Panc1 (cell line): ENCODE data around the gene MAPKAPK3. TPM values are rescaled to one million over a fixed set of nuclear protein-coding genes. Genes with fewer than 3 reads are reported as not detected.

Experiments
- ATAC-seq: fragments of 200-7000 bp; cut with Tn5 transposase; 2 replicates; pipeline ENCODE4 v1.9.1; 2020; ENCODE audit warnings: mild to moderate bottlenecking, moderate library complexity
- BruUV-seq: library from RNA; stranded (reverse); fragments of 400-500 nt; replicated peaks from 2 replicates; lab custom pipeline; 2021; lab: Mats Ljungman, UMichigan
- CTCF ChIA-PET: fragments of 300-600 bp; sonication (Branson Sonifier 250); formaldehyde crosslinking; loops from one replicate; lab custom pipeline; 2022; ENCODE audit warnings: antibody characterized with exemption; lab: Charles Lee
- POLR2A ChIA-PET: fragments of 300-600 bp; sonication (Branson Sonifier 250); formaldehyde crosslinking; loops from one replicate; lab custom pipeline; 2022; ENCODE audit warnings: antibody characterized with exemption; lab: Charles Lee
- DNase-seq: peaks from one replicate; pipeline ENCODE4 v3.0.0-alpha.2; 2010; ENCODE audit warnings: low read depth, low spot score
- H3K27ac ChIP-seq: 2 replicates; pipeline ENCODE4 v1.5.1; 2011; ENCODE audit warnings: mild to moderate bottlenecking, low read length, inconsistent platforms
- H3K27me3 ChIP-seq: fragments of 200-500 bp; sonication (Bioruptor generic); 2 replicates; pipeline ENCODE4 v1.6.0; 2014; ENCODE audit warnings: low read length, inconsistent platforms; ENCODE audit not compliant: control insufficient read depth, insufficient read depth
- H3K36me3 ChIP-seq: fragments of 200-500 bp; sonication (Bioruptor generic); 2 replicates; pipeline ENCODE4 v1.5.1; 2014; ENCODE audit warnings: inconsistent platforms, mild to moderate bottlenecking, low read length, moderate library complexity; ENCODE audit not compliant: control insufficient read depth, insufficient read depth
- H3K4me1 ChIP-seq: 2 replicates; pipeline ENCODE4 v1.5.1; 2011; ENCODE audit warnings: inconsistent platforms, mild to moderate bottlenecking, low read length, moderate library complexity; ENCODE audit not compliant: control insufficient read depth, insufficient read depth
- H3K4me3 ChIP-seq, 2 experiments: 2 replicates each; pipeline ENCODE4 v1.5.1; 2011 to 2012; ENCODE audit warnings: low read depth in 2 of 2, low read length in 2 of 2, mild to moderate bottlenecking in 2 of 2, inconsistent platforms in 1 of 2, moderate library complexity in 1 of 2
- H3K9me3 ChIP-seq: fragments of 200-500 bp; sonication (Bioruptor generic); 2 replicates; pipeline ENCODE4 v1.5.1; 2014; ENCODE audit warnings: low read depth, mild to moderate bottlenecking, inconsistent platforms, low read length, moderate library complexity; ENCODE audit not compliant: control insufficient read depth, insufficient read depth
- POLR2AphosphoS5 ChIP-seq: IDR thresholded peaks from 2 replicates; pipeline ENCODE4 v1.6.1; 2012; ENCODE audit warnings: mild to moderate bottlenecking, low read depth, low read length, moderate library complexity
- REST ChIP-seq, 2 experiments: IDR thresholded peaks; 2 replicates each; pipeline ENCODE4 v1.6.1; 2011 to 2012; ENCODE audit warnings: low read depth in 2 of 2, control low read depth in 1 of 2, low read length in 1 of 2, mild to moderate bottlenecking in 1 of 2, moderate library complexity in 1 of 2; ENCODE audit not compliant: insufficient read depth in 1 of 2
- SIN3A ChIP-seq: IDR thresholded peaks from 2 replicates; pipeline ENCODE4 v1.6.1; 2012; ENCODE audit warnings: low read depth, mild to moderate bottlenecking, low read length, moderate library complexity, borderline replicate concordance; ENCODE audit not compliant: insufficient read depth
- TCF7L2 ChIP-seq: IDR thresholded peaks from 2 replicates; pipeline ENCODE4 v1.6.1; 2011; ENCODE audit warnings: mild to moderate bottlenecking, low read depth, low read length, inconsistent platforms
- in situ Hi-C: cut with HindIII; loops from 2 replicates; pipeline ENCODE4 v1.10.0; 2016; ENCODE audit warnings: low sequenced_read_pairs, low pct_unique_long_range_greater_than_20kb
- intact Hi-C: fragments of 100-400 bp; cut with micrococcal nuclease; formaldehyde crosslinking; loops from one replicate; pipeline ENCODE4 v1.10.0; 2022; ENCODE audit not compliant: unreplicated experiment
- total RNA-seq: library from RNA; stranded (reverse); gene quantifications from one replicate; pipeline ENCODE4 v1.2.1, GENCODE V29; 2021; ENCODE audit not compliant: unreplicated experiment
- TF ChIP-seq, protein P1 (sequence below): fragments of 450-650 bp; IDR thresholded peaks from 2 replicates; pipeline ENCODE4 v1.5.1; 2017; ENCODE audit warnings: mild to moderate bottlenecking

Gene MAPKAPK3
- total RNA-seq, 1 experiment from 2014 or later = 14.8 TPM

- no peaks in the 10 kb centered on the region for H3K27me3 ChIP-seq
- CTCF ChIA-PET = interaction anchor here (0.7 kb wide), 1 partner anchor 172 kb away, joined by 9 read pairs; no protein-coding TSS in a partner anchor
These were observed 4.6 kb upstream of the MAPKAPK3 start for GRCh38 chr3:50612234-50612882.

GRCh38 chr3:50612970-50613846 is 3.7 kb upstream of the MAPKAPK3 start:
- no TSS peak for BruUV-seq
- intact Hi-C loops (loop anchor here (1.0 to 5.0 kb wide), 2 partner anchors 41 to 176 kb away; no protein-coding TSS in a partner anchor), in situ Hi-C loops (no loop called here)
- ChIA-PET POLR2A (no interaction called here), CTCF (no interaction called here)
- no peaks in the 10 kb centered on the region for H3K27me3 ChIP-seq
- H3K27ac ChIP-seq = no peak overlapping the region
- DNase-seq = no peak
- no peaks in the 10 kb centered on the region for H3K36me3 ChIP-seq
- no peaks in the 10 kb centered on the region; the same call in 1 of the 2 replicates for H3K4me1 ChIP-seq
- no peaks in the 10 kb centered on the region for H3K9me3 ChIP-seq
- H3K4me3 ChIP-seq = no peak overlapping the region
- ATAC-seq = no peak
- no peak for TF ChIP-seq REST (IDR thresholded peaks at IDR 0.05; ENCODE audit: insufficient read depth in 1 of 2, low read depth in 2 of 2, low read length in 1 of 2)
- TF ChIP-seq POLR2AphosphoS5 = no peak
- no peak for TF ChIP-seq TCF7L2
- TF ChIP-seq SIN3A = no peak

More at GRCh38 chr3:50612234-50612882, 4.6 kb upstream of the MAPKAPK3 start:
- no peaks in the 10 kb centered on the region for H3K36me3 ChIP-seq
- no peaks in the 10 kb centered on the region; the same call in 1 of the 2 replicates for H3K4me1 ChIP-seq
- H3K9me3 ChIP-seq = no peaks in the 10 kb centered on the region
- DNase-seq = no peak
- no peak overlapping the region for H3K27ac ChIP-seq
- no TSS peak for BruUV-seq
- TF ChIP-seq, protein P1, sequence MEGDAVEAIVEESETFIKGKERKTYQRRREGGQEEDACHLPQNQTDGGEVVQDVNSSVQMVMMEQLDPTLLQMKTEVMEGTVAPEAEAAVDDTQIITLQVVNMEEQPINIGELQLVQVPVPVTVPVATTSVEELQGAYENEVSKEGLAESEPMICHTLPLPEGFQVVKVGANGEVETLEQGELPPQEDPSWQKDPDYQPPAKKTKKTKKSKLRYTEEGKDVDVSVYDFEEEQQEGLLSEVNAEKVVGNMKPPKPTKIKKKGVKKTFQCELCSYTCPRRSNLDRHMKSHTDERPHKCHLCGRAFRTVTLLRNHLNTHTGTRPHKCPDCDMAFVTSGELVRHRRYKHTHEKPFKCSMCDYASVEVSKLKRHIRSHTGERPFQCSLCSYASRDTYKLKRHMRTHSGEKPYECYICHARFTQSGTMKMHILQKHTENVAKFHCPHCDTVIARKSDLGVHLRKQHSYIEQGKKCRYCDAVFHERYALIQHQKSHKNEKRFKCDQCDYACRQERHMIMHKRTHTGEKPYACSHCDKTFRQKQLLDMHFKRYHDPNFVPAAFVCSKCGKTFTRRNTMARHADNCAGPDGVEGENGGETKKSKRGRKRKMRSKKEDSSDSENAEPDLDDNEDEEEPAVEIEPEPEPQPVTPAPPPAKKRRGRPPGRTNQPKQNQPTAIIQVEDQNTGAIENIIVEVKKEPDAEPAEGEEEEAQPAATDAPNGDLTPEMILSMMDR = no peak
- TF ChIP-seq TCF7L2 (no peak), REST (IDR thresholded peaks at IDR 0.05; ENCODE audit: insufficient read depth in 1 of 2, low read depth in 2 of 2, low read length in 1 of 2) (no peak), SIN3A (no peak), POLR2AphosphoS5 (no peak)
- in situ Hi-C loops (no loop called here), intact Hi-C loops (loop anchor here (5.0 kb wide), 1 partner anchor 175 kb away; no protein-coding TSS in a partner anchor)
- POLR2A ChIA-PET = no interaction called here
- peak overlapping the region; percentile 48 to 61 for H3K4me3 ChIP-seq
- peak; percentile 13 for ATAC-seq
